ENCODE results near the gene CCL22.

GRCh38 chr16:57384248-57385070 is 25.9 kb downstream of the CCL22 start:
- no peak for TF ChIP-seq EZH2 (IDR thresholded peaks at IDR 0.05; ENCODE audit: borderline replicate concordance, low read depth, low read length, severe bottlenecking)
- TF ChIP-seq, protein P1, sequence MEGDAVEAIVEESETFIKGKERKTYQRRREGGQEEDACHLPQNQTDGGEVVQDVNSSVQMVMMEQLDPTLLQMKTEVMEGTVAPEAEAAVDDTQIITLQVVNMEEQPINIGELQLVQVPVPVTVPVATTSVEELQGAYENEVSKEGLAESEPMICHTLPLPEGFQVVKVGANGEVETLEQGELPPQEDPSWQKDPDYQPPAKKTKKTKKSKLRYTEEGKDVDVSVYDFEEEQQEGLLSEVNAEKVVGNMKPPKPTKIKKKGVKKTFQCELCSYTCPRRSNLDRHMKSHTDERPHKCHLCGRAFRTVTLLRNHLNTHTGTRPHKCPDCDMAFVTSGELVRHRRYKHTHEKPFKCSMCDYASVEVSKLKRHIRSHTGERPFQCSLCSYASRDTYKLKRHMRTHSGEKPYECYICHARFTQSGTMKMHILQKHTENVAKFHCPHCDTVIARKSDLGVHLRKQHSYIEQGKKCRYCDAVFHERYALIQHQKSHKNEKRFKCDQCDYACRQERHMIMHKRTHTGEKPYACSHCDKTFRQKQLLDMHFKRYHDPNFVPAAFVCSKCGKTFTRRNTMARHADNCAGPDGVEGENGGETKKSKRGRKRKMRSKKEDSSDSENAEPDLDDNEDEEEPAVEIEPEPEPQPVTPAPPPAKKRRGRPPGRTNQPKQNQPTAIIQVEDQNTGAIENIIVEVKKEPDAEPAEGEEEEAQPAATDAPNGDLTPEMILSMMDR (IDR thresholded peaks at IDR 0.05; ENCODE audit: extremely low read depth in 1 of 2, insufficient read depth in 1 of 2, low read depth in 1 of 2, low read length in 2 of 2) = no peak
- TF ChIP-seq POLR2A (IDR thresholded peaks at IDR 0.05; ENCODE audit: low read depth, low read length) = no peak
- TF ChIP-seq POLR2AphosphoS5 (IDR thresholded peaks at IDR 0.05; ENCODE audit: insufficient read depth, low read depth, low read length) = no peak
- no peak for TF ChIP-seq JUN (IDR thresholded peaks at IDR 0.05; ENCODE audit: borderline replicate concordance, insufficient read depth, insufficient read length, low read depth)
- TF ChIP-seq, protein P2, sequence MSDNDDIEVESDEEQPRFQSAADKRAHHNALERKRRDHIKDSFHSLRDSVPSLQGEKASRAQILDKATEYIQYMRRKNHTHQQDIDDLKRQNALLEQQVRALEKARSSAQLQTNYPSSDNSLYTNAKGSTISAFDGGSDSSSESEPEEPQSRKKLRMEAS (IDR thresholded peaks at IDR 0.05; ENCODE audit: insufficient read depth, insufficient read length) = no peak
